Measurements from ENCODE around the gene CHST12.

GRCh38 chr7:2358968-2359527, 44.4 kb upstream of the CHST12 start:
- TF ChIP-seq CTCF (IDR thresholded peaks at IDR 0.05; ENCODE audit: low read depth, low read length, poor library complexity, severe bottlenecking) (no peak), EZH2phosphoT487 (IDR thresholded peaks at IDR 0.05; ENCODE audit: borderline replicate concordance, low read length) (no peak)
